Progenitor cell of endocrine pancreas (in vitro differentiated cells): ENCODE results near the gene PPL. TPM values are rescaled to one million over a fixed set of nuclear protein-coding genes. Genes with fewer than 3 reads are reported as not detected.
A peak's percentile ranks its signal among the peaks of the same experiment; 100 is the strongest.

ENCODE experiments used
- DNase-seq: peaks from one replicate; pipeline ENCODE4 v3.0.0; 2021; ENCODE audit warnings: low spot score; ENCODE audit not compliant: unreplicated experiment
- H3K27ac Mint-ChIP-seq: 2 replicates; pipeline ENCODE4 v1.8.0; 2021; ENCODE audit warnings: mild to moderate bottlenecking, moderate library complexity, mixed read lengths
- H3K27me3 Mint-ChIP-seq: 2 replicates; pipeline ENCODE4 v1.8.0; 2021; ENCODE audit warnings: mixed read lengths
- H3K36me3 Mint-ChIP-seq: 2 replicates; pipeline ENCODE4 v1.8.0; 2022; ENCODE audit warnings: mixed read lengths; ENCODE audit not compliant: insufficient read depth
- H3K4me1 Mint-ChIP-seq: 2 replicates; pipeline ENCODE4 v1.8.0; 2021; ENCODE audit warnings: low read depth, mixed read lengths
- H3K4me3 Mint-ChIP-seq: 2 replicates; pipeline ENCODE4 v1.8.0; 2021; ENCODE audit warnings: low read depth, mild to moderate bottlenecking, moderate library complexity, mixed read lengths
- H3K9me3 Mint-ChIP-seq: 2 replicates; pipeline ENCODE4 v1.8.0; 2021; ENCODE audit warnings: low read depth, mixed read lengths
- CTCF ChIP-seq: fragments of 200-600 bp; sonication (generic); IDR thresholded peaks from one replicate; pipeline ENCODE4 v1.5.0; 2021; ENCODE audit warnings: antibody characterized with exemption, mild to moderate bottlenecking; ENCODE audit not compliant: unreplicated experiment
- long read RNA-seq: library from polyadenylated mRNA; unstranded; transcript quantifications from one replicate; pipeline ENCODE4 v2.0.0, GENCODE V29; 2020
- total RNA-seq: library from RNA; stranded (reverse); gene quantifications from 2 replicates; pipeline ENCODE4 v1.2.1, GENCODE V29; 2021

The PPL gene
- 62.7 and 64.1 TPM in 2 replicates for total RNA-seq
- long read RNA-seq, partial matches to known transcripts: 29 of 34 reads
- long read RNA-seq, other reads (novel, unspliced or antisense): 5 of 34 reads

- H3K27me3 Mint-ChIP-seq: no peaks in the 10 kb centered on the region
- TF ChIP-seq CTCF: no peak
- peak within 1 kb of the TSS; percentile 88 for H3K4me3 Mint-ChIP-seq
- peaks cover 3% of the 10 kb centered on the region for H3K36me3 Mint-ChIP-seq
- H3K4me1 Mint-ChIP-seq: peaks cover 17% of the 10 kb centered on the region
- H3K27ac Mint-ChIP-seq: peak within 1 kb of the TSS; percentile 98
- no peaks in the 10 kb centered on the region for H3K9me3 Mint-ChIP-seq
- peak; percentile 97 for DNase-seq
Measured at GRCh38 chr16:4936991-4937781, at the start of gene PPL. PPL (minus strand) TSS chr16:4937148; CDS start chr16:4937045, 103 bp downstream.

DNA sequence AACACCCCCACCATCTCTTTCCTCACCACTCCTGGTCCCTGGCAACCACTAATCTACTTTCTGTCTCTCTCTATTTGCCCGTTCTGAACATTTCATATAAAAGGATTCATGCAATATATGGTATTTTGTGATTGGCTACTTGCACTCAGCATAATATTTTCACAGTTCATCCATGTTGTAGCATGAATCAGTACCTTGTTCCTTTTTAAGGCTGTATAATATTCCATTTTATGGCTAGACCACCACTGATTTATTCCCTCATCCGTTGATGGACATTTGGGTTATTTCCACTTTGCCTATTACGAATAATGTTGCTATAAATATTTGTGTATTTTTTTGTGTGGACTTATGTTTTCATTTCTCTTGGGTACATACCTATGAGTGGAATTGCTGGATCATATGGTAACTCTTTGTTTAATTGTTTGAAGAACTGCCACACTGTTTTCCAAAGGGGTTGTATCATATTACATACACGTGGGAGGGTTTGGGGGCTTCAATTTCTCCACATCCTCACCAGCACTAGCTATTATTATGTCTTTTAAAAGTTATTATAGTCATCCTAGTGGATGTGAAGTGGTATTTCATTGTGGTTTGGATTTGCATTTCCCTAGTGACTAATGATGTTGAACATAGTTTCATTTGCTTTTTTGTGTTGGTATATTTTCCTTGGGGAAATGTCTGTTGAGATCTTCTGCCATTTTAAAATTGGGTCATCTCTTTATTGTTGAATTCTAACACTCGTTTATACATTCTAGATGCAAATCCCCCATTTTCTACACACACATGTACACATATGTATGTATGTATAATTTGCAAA, 47.4 kb upstream of the PPL start:
- H3K27me3 Mint-ChIP-seq: peaks cover 56% of the 10 kb centered on the region
- no peaks in the 10 kb centered on the region for H3K4me1 Mint-ChIP-seq
- no peak for DNase-seq
- no peak overlapping the region for H3K27ac Mint-ChIP-seq
- H3K36me3 Mint-ChIP-seq: no peaks in the 10 kb centered on the region
- H3K4me3 Mint-ChIP-seq: no peak overlapping the region
- H3K9me3 Mint-ChIP-seq: peaks cover 9% of the 10 kb centered on the region
- TF ChIP-seq CTCF: no peak

- Mint-ChIP-seq H3K4me3 (no peak overlapping the region), H3K27ac (no peak overlapping the region)
Measured at GRCh38 chr16:4982056-4982867, 45.3 kb upstream of the PPL start.

GRCh38 chr16:4981473-4981872, 44.5 kb upstream of the PPL start:
- Mint-ChIP-seq H3K27ac (no peak overlapping the region), H3K9me3 (peaks cover 8% of the 10 kb centered on the region), H3K4me1 (peaks cover 4% of the 10 kb centered on the region), H3K27me3 (peaks cover 34% of the 10 kb centered on the region), H3K36me3 (no peaks in the 10 kb centered on the region), H3K4me3 (no peak overlapping the region)
- TF ChIP-seq CTCF: no peak
- DNase-seq: no peak

More at GRCh38 chr16:4982056-4982867, 45.3 kb upstream of the PPL start:
- H3K36me3 Mint-ChIP-seq: no peaks in the 10 kb centered on the region
- TF ChIP-seq CTCF: no peak
- H3K4me1 Mint-ChIP-seq: no peaks in the 10 kb centered on the region
- H3K27me3 Mint-ChIP-seq: peaks cover 41% of the 10 kb centered on the region
- DNase-seq: no peak
- peaks cover 9% of the 10 kb centered on the region for H3K9me3 Mint-ChIP-seq
